Measurements from ENCODE around the gene ANO7. TPM values are rescaled to one million over a fixed set of nuclear protein-coding genes. Genes with fewer than 3 reads are reported as not detected.

Gene ANO7
- total and polyA plus RNA-seq, 2 of the 13 experiments (the other 11 are each of a cell fraction or from before 2014, with no cell fraction given), result 4.1 to 4.9 TPM

- TF ChIP-seq SALL1 (CRISPR knock-in tag; IDR thresholded peaks at IDR 0.05) (0 out of 2 replicates have a peak, but pooled peaks have one; percentile 28), MEIS2 (CRISPR knock-in tag; IDR thresholded peaks at IDR 0.05) (0 out of 2 replicates have a peak, but pooled peaks have one; percentile 58), ZNF660 (CRISPR knock-in tag; IDR thresholded peaks at IDR 0.05; ENCODE audit: borderline replicate concordance, low read depth) (no peak), SAFB2 (CRISPR knock-in tag; IDR thresholded peaks at IDR 0.05; ENCODE audit: borderline replicate concordance, low read depth) (peak; percentile 56; the same call in 1 of the 2 replicates), SUZ12 (IDR thresholded peaks at IDR 0.05; ENCODE audit: low read depth, low read length) (no peak), ZNF503 (CRISPR knock-in tag; IDR thresholded peaks at IDR 0.05) (0 out of 2 replicates have a peak, but pooled peaks have one; percentile 7), TIGD3 (CRISPR knock-in tag; IDR thresholded peaks at IDR 0.05; ENCODE audit: borderline replicate concordance) (0 out of 2 replicates have a peak, but pooled peaks have one; percentile 22), TBX2 (CRISPR knock-in tag; IDR thresholded peaks at IDR 0.05; ENCODE audit: borderline replicate concordance) (0 out of 2 replicates have a peak, but pooled peaks have one; percentile 21), E2F1 (CRISPR knock-in tag; IDR thresholded peaks at IDR 0.05) (0 out of 2 replicates have a peak, but pooled peaks have one; percentile 33), ZNF337 (CRISPR knock-in tag; IDR thresholded peaks at IDR 0.05; ENCODE audit: borderline replicate concordance, low read depth) (no peak), HMGXB4 (CRISPR knock-in tag; IDR thresholded peaks at IDR 0.05; ENCODE audit: borderline replicate concordance in 1 of 2, low read depth in 1 of 2) (0 out of 4 replicates have a peak, but pooled peaks of 1 of the 2 experiments have one; percentile 32), HOXA5 (CRISPR knock-in tag; IDR thresholded peaks at IDR 0.05) (peak; percentile 45), CREB1 (IDR thresholded peaks at IDR 0.05) (peak; percentile 7; the same call in 1 of the 2 replicates), CREB1 (CRISPR knock-in tag; IDR thresholded peaks at IDR 0.05) (no peak), DRAP1 (CRISPR knock-in tag; IDR thresholded peaks at IDR 0.05) (peak; percentile 88; the same call in 1 of the 2 replicates), KDM2A (CRISPR knock-in tag; IDR thresholded peaks at IDR 0.05; ENCODE audit: borderline replicate concordance, low read depth) (peak; percentile 57), ZNF446 (CRISPR knock-in tag; IDR thresholded peaks at IDR 0.05) (peak; percentile 14; the same call in 1 of the 2 replicates), ZFY (CRISPR knock-in tag; IDR thresholded peaks at IDR 0.05) (peak; percentile 61), ZNF589 (CRISPR knock-in tag; conservative IDR thresholded peaks at IDR 0.05) (peak; percentile 55; the same call in 1 of the 2 replicates), MED1 (CRISPR knock-in tag; IDR thresholded peaks at IDR 0.05) (peak; percentile 37; the same call in 1 of the 2 replicates), RBFOX2 (IDR thresholded peaks at IDR 0.05; ENCODE audit: low read depth, low read length) (peak; percentile 84)
Measured at GRCh38 chr2:241272303-241273209, 84.1 kb downstream of the ANO7 start (continued).
